Inferior parietal cortex (tissue), 1 donor: ENCODE results near the gene ZNF490.
A peak's percentile ranks its signal among the peaks of the same experiment; 100 is the strongest.
"Not testable (repeated sequence)": the region's sequence is repeated elsewhere in the genome, so short reads cannot be mapped to it uniquely, and the experiment has no call there.

Source experiments
- DNase-seq: peaks from one replicate; pipeline ENCODE4 v3.0.0-alpha.2; 2016; ENCODE audit errors: extremely low spot score

Gene ZNF490

DNA sequence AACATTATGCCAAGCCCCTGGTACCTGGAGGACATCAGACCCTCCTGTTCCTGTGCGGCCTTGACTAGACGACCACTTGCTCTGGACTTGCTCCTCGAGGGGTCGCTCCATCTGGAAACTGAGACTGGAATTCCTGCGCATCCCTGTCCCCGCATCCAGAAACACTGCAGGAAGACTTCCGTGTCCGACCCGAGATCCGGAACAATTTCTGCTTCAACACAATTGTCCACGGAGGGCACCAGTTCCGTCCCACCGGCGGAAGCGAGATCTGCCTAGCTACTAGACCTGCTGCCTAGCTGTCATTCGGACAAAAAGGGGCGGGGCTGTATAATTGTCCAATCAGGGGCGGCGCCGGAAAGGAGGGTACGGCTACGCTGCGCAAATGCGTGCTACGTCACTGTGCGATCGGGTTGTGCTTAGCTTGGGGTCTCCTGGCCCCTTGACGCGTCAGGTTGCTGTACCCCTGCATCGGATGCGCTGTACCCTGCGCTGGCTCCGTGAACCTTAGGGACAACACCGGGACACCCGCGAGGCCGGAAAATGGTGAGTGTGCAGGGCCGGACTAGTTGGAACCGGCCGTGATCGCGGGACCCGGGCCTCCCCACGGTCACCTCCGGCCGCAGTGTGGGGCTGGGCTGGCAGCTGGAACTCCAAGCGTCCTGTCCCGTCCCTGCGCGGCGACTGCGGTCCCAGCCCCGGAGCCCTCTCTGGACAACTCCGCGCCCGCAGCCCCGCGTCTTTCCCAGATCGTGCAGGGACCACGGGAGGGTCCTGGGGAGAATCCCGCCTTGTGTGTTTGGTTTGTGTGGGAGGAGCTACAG, at the start of gene ZNF490, which contains the start of gene ZNF791:
Gene ZNF490 (minus strand): TSS at position 274 of the 821 bp plus-strand sequence. CDS start 133 bp downstream, at position 141.
Gene ZNF791 (plus strand): TSS at position 381 of the 821 bp plus-strand sequence. CDS start 160 bp downstream, at position 541.
- peak; percentile 99 for DNase-seq

DNA sequence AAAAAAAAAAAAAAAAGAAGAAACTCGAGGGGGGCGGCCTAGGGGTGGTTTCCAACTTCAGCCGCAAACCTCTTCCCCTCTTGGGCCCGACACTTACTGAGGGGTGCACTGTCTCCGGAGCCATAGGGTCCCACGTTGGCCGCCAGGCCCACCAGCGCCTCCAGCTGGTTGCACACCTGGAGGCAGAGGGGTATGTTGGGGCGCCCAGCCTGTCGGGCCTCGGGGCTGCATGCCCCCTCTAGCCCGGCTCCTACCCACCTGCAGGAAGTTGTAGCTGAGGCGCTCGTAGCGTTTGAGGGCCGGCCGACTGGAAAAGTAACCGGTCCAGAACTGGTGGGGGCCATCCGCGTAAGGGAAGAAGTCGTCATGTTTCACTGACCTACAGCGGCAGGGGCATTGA, 47.4 kb upstream of the ZNF490 start:
- no peak for DNase-seq

DNA sequence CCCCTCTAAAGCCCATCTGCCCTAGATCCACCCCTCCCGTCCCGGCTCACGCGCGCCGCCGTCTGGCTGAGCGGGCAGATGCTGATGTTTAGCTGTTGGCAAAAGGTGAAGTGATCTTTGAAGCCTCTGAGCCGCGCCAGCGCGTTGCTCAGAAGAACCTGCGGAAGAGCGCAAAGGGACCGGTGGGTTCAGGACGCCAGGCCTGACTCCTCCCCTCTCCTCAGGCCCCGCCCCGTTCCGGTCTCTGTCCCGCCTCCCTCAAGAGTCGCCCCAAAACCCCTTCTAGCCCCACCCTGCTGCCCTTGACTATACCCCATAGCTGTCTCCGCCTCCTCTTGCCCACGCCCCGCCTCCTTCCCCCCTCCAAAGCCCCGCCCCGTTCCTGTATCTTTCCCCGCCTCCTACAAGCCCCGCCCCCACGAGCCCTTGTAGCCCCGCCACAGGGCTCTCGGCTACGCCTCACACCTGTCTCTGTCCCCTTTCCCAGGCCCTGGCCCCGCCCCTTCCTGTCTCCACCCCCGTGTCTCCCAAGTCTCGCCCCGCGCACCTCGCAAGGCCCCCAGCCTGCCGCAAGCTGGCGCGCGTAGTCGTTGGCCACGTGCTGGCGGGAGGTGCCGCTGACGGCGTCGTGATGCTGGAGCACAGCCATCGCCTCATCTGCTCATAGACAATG, 46.4 kb upstream of the ZNF490 start:
- DNase-seq: no peak

DNA sequence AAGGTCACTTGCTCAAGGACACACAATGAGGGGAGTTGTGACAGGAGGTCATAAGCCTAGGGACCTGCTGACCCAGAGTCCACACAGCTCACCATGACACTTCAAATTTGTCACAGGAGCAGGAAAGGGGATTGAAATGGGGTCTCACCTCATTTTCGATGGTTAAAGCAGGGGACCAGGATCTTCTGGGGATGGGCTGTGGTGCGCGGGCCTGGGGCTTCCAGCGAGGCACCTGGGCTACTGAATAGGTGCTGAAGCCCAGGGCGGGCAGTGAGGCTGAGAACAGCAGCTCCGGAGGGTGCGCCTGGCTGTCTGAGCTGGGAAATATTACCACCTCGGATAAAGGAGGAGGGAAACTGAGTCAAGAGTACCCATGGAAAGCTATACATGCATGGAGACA, 44.9 kb upstream of the ZNF490 start:
- no peak for DNase-seq

DNA sequence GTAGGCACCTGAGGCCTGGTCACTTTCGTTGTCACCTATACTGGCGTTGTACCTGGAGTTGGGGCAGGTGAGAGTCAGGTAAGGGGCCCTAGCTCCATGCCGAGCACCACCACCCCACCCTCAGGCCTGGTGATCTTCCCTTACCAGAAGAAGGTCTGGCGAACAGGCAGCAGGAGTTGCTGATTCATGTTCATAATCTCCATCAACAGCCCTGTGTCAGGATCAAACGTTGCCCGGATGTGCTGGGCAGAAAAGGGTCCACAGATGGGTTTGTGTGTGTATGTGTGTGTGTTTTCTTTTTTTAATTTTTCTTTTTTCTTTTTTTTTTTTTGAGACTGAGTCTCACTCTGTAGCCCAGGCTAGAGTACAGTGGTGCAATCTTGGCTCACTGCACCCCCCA, 41.6 kb upstream of the ZNF490 start:
- no peak for DNase-seq

DNA sequence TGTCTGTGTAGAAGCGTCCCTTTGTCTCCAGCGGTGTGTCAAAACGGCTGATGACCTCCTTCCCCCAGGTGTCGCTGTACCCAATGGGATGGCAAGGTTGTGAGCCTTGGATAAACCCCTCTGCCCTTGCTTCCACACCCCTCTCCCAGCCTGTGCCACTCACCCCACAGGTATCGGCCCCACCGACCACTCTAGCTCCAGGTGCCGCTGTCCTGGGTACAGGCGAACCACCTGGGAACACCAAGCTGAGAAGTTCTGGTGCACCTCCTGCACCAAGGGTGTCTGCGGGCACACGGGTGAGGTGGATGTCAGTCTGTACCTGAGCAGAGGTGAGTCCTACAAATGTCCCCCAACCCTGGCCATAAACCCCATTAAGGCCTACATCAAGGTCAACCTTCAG, 39.3 kb upstream of the ZNF490 start:
- no peak for DNase-seq

DNA sequence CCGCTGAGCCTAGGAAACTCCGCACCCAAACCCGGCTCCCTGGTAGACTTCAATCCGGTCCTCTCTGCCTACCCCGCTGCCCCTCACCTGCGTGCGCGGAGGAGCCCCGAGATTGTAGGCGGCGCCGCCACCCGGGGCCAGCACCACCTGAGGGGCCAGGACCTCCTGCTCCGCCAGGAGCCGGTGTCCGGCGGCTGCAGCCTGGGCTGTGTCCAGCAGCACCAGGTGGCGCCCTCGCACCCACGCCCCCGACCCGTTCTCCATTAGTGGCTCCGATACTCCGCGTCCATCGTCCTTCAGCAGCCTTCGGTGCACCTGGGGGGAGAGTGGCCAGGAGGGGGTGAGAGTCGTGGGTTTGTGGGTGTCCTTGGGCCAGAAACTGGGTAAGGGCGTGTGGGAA, 37.5 kb upstream of the ZNF490 start:
- no peak for DNase-seq

DNA sequence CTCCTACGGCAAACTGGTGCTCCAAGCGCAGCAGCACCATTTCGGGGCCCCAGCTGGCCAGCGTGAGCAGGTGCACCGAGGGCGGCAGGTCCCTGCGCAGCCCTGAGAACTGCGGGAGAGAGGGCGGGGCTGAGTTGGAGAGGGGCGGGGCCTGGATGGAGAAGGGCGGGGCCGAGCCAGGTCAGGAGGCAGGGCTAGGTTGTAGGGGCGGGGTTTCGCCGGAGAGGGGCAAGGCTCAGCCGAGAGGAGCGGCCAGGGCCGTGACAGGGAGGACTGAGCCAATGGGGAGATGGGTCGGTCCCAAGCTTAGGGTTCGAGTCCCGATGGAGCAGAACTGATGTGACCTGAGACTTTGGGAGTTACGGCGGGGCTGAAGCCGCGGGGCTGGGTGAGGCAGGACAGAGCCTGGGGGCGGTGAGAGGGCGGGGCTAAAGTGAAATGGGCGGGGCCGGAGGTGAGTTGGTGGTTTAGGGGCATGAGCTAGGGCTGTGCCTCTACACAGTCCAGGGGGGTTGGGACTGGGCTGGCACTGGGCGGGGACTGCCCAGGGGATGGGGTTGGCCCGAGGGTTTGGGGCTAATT, 37.0 kb upstream of the ZNF490 start:
- DNase-seq: no peak

DNA sequence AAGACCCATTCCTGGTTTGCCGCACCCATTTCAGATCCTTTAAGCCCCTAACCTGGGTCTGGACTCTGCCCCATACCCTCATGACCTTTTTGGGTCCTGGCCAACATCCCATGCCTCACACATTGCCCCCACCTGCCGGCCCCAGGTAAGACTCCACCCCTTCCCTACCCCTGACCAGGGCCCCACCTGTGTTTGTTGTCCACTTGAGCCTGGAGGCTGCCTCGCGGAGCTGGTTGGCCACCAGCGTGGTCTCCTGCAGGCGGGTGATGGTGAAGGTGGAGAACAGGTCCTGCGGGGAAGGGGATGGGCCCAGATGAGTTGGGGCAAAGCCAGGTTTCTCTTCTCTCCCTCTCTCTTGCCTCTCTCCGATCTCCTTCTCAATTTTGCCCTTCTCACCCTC, 36.4 kb upstream of the ZNF490 start:
- no peak for DNase-seq

DNA sequence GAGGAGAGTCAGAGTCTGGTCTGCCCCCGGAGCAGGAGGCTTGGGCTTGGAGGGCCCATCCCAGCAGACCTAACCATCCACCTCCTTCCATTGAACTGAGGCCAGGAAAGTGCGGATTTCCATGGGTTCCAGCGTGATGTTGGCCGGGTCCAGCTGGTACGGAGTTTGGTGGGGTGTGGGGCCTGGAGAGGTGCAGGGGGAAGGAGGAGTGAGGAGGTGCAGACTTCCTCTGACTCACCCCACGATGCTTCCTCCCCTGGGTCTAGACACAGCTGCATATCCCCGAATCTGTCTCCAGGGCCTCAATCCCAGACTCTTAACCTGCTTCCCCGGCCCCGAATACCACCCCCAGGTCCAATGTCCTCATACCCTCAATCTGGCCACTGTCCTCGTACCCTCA, 35.9 kb upstream of the ZNF490 start:
- DNase-seq: no peak

DNA sequence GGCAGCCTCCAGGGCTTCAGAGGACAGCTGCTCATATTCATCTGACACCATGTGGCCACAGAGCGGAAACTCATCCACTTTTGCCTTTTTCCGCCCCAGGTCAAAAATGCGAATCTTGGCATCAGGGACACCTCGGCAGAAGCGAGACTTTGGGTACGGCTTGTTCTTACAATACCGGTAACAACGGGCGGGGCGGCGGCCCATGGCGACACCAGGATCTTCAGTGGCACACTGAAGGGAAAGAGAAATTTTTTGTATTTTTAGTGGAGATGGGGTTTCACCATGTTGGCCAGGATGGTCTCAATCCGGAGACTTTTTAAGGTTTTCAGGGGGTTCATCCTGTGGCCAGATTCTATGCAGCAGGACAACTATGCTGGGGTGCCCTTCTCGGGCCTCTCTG, 33.1 kb upstream of the ZNF490 start:
- not testable (repeated sequence) for DNase-seq

DNA sequence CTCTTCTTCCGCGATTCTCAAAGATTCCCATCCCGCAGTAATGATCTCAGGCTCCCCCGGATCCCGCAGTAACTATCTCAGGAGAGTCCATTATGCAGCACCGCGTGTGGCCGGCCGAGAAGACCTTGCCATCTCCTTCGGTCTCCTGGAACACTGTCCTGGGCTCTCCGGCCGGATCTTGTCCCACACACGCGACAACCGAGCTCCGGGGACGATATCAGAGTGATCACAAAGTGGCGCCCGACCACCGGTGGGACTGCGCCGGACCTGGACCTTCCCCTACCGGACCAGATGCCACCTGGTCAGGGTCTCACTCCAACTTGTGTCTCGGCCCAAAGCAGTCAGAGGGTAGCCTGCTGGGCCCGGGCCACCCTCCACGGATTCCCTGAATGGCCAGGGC, 31.9 kb upstream of the ZNF490 start:
- DNase-seq: no peak

DNA sequence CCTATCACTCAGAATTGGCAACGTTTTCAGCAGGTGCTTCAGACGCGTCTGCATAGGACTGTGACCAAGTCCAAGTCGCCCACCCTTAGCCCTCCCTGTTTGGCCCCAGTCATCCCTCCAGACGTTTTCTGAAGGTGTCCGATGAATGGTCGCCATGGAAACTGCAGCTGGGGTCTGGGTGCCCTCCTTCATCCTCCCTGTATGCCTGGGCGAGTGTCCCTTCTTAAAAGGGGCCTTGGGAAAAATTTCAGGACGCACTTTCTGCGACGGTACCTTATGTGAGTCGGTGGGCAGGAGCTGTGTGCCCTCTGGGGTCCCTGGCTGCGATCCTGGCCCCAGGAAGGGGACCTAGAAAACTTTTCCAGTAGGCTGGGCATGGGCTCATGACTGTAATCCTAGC, 30.8 kb upstream of the ZNF490 start:
- DNase-seq: no peak

DNA sequence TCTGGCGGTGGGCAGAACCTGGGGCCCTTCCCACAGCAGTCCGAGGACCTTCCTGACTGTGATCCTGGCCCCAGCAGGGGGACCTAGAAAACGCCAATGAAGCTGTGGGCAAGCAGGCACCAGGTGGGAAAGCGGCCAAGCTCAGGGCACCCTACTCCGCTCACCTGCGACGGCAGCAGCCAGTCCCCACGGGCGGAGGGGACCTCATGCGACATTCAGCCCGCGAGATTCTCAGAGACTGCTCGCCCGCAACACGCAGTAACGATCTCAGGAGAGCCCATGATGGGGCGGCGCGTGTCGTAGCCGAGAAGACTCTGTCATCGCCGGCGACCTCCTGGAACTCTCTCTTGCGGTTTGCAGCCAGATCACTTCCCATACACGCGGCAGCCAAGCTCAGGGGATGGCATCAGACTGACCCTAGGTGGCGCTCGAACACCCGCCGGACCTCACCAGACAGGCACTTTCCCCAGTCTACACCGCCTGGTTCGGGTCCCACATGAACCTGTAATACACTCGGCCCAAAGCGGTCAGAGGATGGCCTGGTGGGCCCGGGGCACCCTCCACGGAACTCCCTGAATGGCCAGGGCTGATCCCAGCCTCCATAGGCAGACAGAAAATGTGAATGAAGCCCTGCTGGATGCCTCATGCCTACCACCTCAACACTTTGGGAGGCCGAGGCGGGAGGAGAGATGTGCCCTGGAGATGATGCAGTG, 29.4 kb upstream of the ZNF490 start:
- DNase-seq: peak; percentile 58

DNA sequence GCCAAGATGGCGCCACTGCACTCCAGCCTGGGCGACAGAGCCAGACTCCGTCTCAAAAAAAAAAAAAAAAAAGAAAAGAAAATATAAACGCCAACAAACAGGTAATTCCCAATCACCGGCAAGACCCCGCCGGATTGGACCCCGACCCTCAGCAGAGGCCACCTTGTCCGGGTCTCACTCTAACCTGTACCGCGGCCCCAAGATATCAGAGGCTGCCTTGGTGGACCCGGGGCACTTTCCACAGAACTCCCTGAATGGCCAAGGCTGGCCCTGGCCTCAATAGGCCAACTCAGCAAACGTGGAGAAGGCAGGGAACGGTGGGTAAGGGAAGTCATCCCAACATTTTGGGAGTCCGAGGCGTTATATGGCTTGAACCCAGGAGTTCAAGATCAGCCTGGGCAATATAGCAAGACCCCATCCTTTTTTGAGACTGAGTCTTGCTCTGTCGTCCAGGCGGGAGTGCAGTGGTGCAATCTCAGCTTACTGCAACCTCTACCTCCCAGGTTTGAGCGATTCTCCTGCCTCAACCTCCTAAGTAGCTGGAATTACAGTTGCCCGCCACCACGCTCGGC, 28.1 kb upstream of the ZNF490 start:
- no peak for DNase-seq

DNA sequence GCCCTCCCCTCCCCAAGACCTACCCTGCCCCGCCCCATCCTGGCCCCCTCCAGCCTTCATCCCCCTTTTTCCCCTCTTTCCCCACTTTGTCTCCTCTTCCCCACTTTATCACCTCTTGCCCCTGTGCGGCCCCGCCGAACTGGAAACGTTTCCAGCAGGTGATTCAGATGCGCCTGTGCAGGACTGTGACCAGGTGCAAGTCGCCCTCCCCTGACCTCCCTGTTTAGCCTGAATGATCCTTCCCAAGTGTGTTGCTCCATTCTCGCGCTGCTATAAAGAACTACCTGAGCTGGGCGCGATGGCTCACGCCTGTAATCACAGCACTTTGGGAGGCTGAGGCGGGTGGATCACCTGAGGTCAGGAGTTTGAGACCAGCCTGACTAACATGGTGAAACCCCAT, 26.0 kb upstream of the ZNF490 start:
- DNase-seq: no peak

DNA sequence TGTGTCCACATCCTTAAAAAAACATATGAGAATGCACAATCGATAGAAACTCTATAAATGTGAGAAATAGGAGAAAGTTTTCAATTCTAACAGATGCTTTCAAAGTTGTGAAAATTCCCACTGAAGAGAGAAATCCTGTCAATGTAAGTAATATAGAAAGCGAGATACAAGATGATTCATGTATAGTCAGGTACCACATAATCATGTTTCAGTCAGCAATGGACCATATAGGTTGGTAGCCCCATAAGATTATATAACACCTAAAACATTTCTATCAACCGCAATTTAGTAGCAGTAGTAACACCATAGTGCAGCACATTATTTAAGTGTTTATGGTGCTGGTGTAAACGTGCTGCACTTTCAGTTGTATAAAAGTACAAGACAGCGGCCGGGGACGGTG, 18.6 kb upstream of the ZNF490 start:
- no peak for DNase-seq

DNA sequence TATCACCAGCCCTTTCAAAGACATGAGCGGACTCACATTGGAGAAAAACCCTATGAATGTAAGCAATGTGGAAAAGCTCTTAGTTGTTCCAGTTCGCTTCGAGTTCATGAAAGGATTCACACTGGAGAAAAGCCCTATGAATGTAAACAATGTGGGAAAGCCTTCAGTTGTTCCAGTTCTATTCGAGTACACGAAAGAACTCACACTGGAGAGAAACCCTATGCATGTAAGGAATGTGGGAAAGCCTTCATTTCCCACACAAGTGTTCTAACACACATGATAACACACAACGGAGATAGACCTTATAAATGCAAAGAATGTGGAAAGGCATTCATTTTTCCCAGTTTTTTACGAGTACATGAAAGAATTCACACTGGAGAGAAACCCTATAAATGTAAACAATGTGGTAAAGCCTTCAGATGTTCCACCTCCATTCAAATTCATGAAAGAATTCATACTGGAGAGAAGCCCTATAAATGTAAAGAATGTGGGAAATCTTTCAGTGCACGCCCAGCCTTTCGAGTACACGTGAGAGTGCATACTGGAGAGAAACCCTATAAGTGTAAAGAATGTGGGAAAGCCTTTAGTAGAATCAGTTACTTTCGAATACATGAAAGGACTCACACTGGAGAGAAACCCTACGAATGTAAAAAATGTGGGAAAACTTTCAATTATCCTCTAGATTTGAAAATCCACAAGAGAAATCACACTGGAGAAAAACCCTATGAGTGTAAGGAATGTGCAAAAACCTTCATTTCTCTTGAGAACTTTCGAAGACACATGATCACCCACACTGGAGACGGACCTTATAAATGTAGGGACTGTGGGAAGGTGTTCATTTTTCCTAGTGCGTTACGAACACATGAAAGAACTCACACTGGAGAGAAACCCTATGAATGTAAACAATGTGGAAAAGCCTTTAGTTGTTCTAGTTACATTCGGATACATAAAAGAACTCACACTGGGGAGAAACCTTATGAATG, 17.7 kb upstream of the ZNF490 start:
- DNase-seq: no peak

DNA sequence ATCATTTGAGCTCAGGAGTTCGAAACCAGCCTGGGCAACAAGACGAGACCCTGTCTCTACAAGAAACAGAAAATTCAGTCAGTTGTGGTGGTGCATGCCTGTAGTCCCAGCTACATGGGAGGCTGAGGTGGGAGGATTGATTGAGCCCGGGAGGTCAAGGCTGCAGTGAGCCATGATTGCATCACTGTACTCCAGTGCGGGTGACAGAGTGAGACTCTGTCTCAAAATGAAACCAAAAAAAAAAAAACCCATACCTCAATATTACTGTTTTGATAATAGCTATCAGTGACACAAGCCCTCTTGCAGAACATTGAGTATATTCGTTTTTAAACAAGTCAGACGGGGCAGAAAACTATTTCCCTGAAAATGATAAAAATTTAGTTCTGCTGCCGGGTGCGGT, 16.3 kb upstream of the ZNF490 start:
- no peak for DNase-seq

DNA sequence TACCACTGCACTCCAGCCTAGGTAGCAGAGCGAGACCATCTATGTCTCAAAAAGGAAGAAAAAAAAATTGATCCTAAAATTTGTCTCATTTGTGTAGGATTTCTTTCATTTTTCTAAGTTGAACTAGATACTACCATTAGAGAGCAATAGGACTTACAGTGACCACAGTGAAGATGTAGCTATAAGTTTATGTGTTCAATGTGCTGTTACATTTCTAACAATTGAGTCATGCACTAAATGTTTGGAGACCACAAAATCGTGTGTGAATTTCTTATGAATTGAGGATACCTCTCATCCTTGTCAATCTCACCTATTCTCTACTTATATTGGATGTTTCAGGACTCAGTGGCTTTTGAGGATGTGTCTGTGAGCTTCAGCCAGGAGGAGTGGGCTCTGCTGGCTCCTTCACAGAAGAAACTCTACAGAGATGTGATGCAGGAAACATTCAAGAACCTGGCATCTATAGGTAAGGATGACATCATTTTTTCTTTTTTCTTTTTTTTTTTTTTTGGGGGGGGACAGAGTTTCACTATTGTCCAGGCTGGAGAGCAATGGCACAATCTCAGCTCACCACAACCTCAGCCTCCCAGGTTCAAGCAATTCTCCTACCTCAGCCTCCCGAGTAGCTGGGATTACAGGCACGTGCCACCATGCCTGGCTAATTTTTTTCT, 12.9 kb upstream of the ZNF490 start:
- no peak for DNase-seq
